GM19455 (cell line): ENCODE results near the gene TUBA1C.
A peak's percentile ranks its signal among the peaks of the same experiment; 100 is the strongest.
"Not testable (repeated sequence)": the region's sequence is repeated elsewhere in the genome, so short reads cannot be mapped to it uniquely, and the experiment has no call there.

ENCODE experiments used
- ATAC-seq: cut with Tn5 transposase; IDR thresholded peaks from one replicate; pipeline ENCODE4 v1.9.1; 2021; ENCODE audit not compliant: unreplicated experiment

The TUBA1C gene

DNA sequence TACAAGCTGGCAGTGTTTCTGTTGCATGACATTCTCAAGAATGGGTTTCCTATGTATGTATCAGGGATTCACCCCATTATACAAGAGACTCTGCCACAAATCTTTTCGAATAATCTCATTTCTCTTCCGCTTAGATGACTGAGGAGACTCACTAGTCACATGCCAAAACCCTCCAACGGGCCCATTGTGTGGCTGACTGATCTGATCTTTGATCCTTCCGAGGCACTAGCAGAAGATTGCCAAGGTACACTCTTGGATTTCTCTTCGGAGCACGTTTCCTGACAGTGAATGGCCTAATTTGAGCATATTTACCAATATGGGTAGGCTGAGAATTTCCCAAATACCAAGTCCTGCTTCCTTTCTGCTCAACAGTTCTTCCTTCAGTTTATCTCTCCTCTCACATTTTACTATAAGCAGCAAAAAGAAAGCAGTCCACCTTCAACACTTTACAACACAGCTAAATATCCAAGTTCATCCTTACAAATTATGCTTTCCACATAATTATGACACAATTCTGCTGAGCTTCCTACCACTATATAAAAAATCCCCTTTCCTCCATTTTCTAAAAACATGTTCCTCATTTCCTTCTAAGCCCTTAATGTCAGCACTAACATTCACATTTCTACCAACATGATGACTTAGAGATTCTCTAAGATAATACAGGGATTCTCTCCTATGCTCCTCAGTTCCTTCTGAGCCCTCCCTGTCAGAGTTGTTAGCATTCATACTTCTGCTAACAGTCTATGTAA lies 41.1 kb downstream of the TUBA1C start:
- no peak for ATAC-seq

DNA sequence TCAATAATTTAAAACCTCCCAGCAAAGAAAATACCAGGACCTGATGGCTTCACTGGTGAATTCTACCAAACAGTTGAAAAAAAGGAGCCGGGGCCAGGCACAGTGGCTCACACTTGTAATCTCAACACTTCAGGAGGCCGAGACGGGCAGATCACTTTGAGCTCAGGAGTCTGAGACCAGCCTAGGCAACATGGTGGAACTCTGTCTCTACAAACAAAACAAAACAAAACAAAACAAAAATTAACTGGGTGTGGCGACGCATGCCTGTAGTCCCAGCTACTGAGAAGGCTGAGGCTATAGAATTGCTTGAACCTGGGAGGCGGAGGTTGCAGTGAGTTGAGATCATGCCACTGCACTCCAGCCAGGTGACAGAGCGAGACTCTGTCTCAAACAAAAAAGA lies 44.5 kb downstream of the TUBA1C start:
- ATAC-seq, result no peak

DNA sequence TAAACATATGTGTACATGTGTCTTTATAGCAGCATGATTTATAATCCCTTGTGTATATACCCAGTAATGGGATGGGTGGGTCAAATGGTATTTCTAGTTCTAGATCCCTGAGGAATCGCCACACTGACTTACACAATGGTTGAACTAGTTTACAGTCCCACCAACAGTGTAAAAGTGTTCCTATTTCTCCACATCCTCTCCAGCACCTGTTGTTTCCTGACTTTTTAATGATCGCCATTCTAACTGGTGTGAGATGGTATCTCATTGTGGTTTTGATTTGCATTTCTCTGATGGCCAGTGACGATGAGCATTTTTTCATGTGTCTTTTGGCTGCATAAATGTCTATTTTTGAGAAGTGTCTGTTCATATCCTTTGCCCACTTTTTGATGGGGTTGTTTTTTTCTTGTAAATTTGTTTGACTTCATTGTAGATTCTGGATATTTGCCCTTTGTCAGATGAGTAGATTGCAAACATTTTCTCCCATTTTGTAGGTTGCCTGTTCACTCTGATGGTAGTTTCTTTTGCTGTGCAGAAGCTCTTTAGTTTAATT lies 45.6 kb downstream of the TUBA1C start:
- not testable (repeated sequence) for ATAC-seq

DNA sequence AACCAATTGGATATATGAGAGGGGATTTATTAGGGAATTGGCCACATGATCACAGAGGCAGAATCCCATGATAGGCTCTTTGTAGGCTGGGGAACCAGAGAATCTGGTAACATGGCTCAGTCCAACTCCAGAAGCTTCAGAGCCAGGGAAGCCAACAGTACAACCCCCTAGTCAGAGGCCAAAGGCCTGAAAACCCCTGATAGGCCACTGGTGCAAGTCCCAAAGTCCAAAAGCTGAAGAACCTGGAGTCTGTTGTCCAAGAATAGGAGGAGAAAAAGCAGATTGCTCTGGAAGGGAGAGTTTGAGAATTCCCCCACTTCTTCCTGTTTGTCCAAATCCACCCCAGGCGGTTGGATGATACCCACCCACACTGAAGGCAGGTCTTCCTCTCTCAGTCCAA lies 49.9 kb downstream of the TUBA1C start:
- no peak for ATAC-seq

DNA sequence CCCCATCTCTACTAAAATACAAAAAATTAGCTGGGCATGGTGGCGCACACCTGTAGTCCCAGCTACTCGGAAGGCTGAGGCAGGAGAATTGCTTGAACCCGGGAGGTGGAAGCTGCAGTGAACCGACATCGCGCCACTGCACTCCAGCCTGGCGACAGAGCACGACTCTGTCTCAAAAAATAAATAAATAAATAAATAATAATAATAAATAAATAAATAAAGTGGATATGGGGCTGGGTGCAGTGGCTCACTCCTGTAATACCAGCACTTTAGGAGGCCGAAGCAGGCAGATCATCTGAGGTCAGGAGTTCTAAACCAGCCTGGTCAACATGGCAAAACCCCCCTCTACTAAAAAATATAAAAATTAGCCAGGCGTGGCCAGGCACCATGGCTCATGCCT lies 52.2 kb downstream of the TUBA1C start:
- ATAC-seq, result not testable (repeated sequence)

DNA sequence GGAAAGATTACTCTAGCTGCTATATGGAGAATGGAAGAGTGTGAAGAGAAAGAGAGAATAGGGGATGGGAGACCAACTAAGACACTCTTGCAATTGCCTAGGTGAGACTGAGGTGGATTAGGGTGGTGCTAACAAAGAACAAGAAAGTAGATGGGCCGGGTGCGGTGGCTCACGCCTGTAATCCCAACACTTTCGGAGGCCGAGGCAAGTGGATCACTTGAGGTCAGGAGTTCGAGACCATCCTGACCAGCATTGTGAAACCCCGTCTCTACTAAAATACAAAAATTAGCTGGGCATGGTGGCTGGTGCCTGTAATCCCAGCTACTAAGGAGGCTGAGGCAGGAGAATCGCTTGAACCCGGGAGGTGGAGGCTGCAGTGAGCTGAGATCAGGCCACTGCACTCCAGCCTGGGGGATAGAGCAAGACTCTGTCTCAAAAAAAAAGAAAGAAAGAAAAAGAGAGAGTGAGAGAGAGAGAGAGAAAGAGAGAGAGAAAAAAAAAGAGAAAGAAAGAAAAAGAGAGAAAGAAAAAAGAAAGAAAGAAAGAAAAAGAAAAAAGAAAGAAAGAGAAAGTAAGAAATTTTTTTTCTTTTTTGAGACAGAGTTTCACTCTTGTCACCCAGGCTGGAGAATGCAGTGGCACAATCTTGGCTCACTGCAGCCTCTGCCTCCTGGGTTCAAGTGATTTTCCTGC lies 55.7 kb downstream of the TUBA1C start:
- ATAC-seq, result not testable (repeated sequence)

DNA sequence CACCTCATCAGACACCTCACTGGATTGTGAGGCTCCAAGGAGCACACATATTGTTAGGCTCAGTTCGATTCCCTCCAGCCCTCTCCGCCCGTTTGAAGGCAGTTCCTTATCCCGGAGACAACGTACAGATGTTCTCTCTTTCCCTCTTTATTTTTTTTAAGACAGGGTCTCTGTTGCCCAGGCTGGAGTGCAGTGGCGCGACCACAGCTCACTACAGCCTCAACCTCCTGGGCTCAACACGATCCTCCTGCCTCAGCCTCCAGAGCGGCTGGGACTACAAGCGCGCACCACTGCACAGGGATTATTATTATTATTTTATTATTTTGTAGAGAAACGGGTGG lies 57.5 kb downstream of the TUBA1C start:
- no peak for ATAC-seq

DNA sequence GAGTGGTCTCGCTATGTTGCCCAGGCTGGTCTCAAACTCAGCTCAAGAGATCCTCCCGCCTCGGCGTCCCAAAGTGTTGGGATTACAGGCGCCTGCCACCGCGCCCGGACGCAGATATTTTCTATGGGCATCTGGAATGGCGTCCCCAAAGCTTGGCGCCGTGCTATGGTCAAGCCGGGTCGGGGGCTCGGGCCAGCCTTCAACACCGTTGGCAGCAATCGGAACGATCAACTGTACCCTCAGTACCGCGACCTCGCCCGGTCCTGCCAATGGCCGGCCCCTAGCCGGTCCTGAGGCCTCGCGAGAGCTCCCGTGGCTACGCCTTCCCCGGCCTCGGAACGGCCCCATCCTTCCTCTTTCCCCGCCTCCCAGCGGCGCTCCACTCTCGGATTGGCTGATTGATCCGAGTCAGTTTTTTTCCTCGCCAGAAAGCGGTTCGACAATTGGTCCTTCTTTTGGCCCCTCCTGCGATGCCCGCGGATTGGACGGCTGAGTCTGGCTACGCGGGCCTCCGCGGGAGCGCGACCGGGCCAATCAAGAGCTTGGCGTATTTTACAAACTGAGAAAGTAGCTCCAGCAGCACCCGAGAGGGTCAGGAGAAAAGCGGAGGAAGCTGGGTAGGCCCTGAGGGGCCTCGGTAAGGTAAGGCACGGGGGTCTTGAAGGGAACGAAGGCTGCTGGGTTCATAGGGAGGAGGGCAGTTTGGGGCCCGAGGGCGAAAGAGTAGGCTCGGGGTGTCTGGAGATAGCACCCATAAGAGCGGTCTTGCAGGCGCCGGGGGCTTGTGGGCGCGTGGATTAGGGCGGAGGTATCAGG lies 58.0 kb downstream of the TUBA1C start, which contains the start of gene TROAP:
Gene TROAP (plus strand): TSS at position 548 of the 816 bp plus-strand sequence. CDS start 354 bp downstream, outside the sequence.
- ATAC-seq, result peak; percentile 98

DNA sequence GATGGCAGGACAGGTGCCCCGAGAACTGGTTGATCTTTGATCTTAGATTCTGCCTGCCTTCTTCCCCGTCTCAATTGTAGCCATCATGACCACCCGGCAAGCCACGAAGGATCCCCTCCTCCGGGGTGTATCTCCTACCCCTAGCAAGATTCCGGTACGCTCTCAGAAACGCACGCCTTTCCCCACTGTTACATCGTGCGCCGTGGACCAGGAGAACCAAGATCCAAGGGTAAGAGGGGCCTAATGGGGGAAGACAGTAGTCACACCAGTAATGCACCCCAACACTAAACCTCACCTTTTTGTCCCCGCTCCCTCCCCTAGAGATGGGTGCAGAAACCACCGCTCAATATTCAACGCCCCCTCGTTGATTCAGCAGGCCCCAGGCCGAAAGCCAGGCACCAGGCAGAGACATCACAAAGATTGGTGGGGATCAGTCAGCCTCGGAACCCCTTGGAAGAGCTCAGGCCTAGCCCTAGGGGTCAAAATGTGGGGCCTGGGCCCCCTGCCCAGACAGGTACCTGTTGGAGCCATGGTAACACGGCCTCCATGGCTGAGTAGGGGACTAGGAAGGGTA lies 58.7 kb downstream of the TUBA1C start:
- ATAC-seq, result no peak
